Endothelial cell of umbilical vein (primary cell): ENCODE results near the gene GOLGA6A.

Experiments
- EZH2 ChIP-seq: IDR thresholded peaks from 2 replicates; pipeline ENCODE4 v1.6.1; 2012; ENCODE audit warnings: borderline replicate concordance, low read depth, mild to moderate bottlenecking, moderate library complexity, low read length, inconsistent platforms; ENCODE audit not compliant: severe bottlenecking
- GATA2 ChIP-seq: IDR thresholded peaks from 2 replicates; pipeline ENCODE4 v1.7.0; 2011; ENCODE audit warnings: low read depth, mild to moderate bottlenecking, moderate library complexity, mixed read lengths, low read length; ENCODE audit not compliant: insufficient read length, insufficient read depth
- MYC ChIP-seq: IDR thresholded peaks from one replicate; pipeline ENCODE4 v1.6.1; 2011; ENCODE audit warnings: mild to moderate bottlenecking, low read depth, low read length
- POLR2A ChIP-seq: IDR thresholded peaks from 2 replicates; pipeline ENCODE4 v1.6.1; 2012; ENCODE audit warnings: low read depth, mild to moderate bottlenecking, control low read depth, low read length
- POLR2AphosphoS5 ChIP-seq: IDR thresholded peaks from 2 replicates; pipeline ENCODE4 v1.6.1; 2012; ENCODE audit warnings: low read depth, mild to moderate bottlenecking, control low read depth, low read length, moderate library complexity; ENCODE audit not compliant: insufficient read depth
- TF ChIP-seq, protein P1 (sequence below), 2 donors: IDR thresholded peaks; 1 replicate in 1 of 2; 2 replicates in 1 of 2; pipeline ENCODE4 v1.5.1; 2011; ENCODE audit warnings: low read length in 2 of 2, mild to moderate bottlenecking in 2 of 2, moderate library complexity in 2 of 2, control low read depth in 1 of 2, inconsistent platforms in 1 of 2, low read depth in 1 of 2; ENCODE audit not compliant: insufficient read depth in 1 of 2; ENCODE audit errors: extremely low read depth in 1 of 2
- TF ChIP-seq, protein P2 (sequence below): IDR thresholded peaks from 2 replicates; pipeline ENCODE4 v1.6.1; 2011; ENCODE audit not compliant: insufficient read depth, insufficient read length

DNA sequence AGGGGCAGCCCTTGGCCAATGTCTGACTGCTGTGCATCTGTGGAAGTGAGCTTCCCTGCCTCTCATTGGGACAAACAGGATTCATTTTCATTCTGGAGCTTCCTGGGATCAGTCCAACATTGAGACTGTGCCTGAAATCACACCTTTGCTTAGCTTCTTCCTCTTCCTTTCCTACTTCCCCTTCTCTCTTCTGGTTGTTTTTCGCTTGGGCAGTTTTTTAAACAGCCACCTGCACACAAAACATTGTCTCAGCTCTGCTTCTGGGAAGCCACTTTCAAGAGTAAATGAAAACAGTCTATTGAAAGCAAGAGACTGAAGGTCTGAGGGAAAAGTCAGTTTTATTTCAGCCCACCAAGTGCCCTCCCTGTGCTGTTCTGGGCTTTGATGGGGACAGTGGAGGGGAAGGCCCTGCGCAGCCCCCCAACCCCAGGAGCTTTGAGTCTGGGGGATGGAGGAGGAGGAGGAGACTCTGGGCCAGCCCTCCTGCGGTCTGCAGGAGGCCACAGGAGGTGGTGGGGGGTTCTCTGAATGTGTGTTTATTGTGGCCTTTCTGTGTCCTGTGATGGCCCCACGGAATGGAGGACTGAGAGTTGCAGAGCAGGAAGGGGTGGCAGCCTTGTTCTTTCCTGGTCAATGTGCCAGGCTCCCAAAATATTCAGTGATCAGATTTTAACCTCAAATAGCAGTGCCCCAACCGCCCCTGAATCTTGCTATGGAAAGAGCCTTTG, 40.2 kb upstream of the GOLGA6A start:
- no peak for TF ChIP-seq MYC
- TF ChIP-seq, protein P1, sequence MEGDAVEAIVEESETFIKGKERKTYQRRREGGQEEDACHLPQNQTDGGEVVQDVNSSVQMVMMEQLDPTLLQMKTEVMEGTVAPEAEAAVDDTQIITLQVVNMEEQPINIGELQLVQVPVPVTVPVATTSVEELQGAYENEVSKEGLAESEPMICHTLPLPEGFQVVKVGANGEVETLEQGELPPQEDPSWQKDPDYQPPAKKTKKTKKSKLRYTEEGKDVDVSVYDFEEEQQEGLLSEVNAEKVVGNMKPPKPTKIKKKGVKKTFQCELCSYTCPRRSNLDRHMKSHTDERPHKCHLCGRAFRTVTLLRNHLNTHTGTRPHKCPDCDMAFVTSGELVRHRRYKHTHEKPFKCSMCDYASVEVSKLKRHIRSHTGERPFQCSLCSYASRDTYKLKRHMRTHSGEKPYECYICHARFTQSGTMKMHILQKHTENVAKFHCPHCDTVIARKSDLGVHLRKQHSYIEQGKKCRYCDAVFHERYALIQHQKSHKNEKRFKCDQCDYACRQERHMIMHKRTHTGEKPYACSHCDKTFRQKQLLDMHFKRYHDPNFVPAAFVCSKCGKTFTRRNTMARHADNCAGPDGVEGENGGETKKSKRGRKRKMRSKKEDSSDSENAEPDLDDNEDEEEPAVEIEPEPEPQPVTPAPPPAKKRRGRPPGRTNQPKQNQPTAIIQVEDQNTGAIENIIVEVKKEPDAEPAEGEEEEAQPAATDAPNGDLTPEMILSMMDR (IDR thresholded peaks at IDR 0.05; ENCODE audit: extremely low read depth in 1 of 2, insufficient read depth in 1 of 2, low read depth in 1 of 2, low read length in 2 of 2): no peak
- TF ChIP-seq POLR2A: no peak
- TF ChIP-seq, protein P2, sequence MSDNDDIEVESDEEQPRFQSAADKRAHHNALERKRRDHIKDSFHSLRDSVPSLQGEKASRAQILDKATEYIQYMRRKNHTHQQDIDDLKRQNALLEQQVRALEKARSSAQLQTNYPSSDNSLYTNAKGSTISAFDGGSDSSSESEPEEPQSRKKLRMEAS: no peak
- no peak for TF ChIP-seq EZH2
- no peak for TF ChIP-seq POLR2AphosphoS5
- no peak for TF ChIP-seq GATA2
